ENCODE data around the gene MRPL51.
A peak's percentile ranks its signal among the peaks of the same experiment; 100 is the strongest.

Gene MRPL51

GRCh38 chr12:6492838-6493496 lies at the start of gene MRPL51:
TSS of gene MRPL51 (minus strand) at chr12:6493262. CDS start at chr12:6493136, 126 bp downstream.
- DNase-seq, result peak; percentile 84 to 95 (median 92)

- DNase-seq, result peak in 2 of 6 experiments; percentile 6 to 21
Observed at GRCh38 chr12:6542209-6543009, 49.3 kb upstream of the MRPL51 start.

GRCh38 chr12:6541371-6542165 lies 48.5 kb upstream of the MRPL51 start:
- no peak for DNase-seq

- DNase-seq, result peak; percentile 12 to 48 (median 32)
Observed at GRCh38 chr12:6540181-6540877, 47.3 kb upstream of the MRPL51 start.

- no peak for DNase-seq
Observed at GRCh38 chr12:6539707-6540134, 46.7 kb upstream of the MRPL51 start.

- DNase-seq, result no peak
Observed at GRCh38 chr12:6539314-6539682, 46.2 kb upstream of the MRPL51 start.

GRCh38 chr12:6538420-6539313 lies 45.6 kb upstream of the MRPL51 start:
- DNase-seq, result no peak

- DNase-seq, result peak; percentile 64 to 87 (median 76)
Observed at GRCh38 chr12:6537580-6538419, 44.7 kb upstream of the MRPL51 start.

GRCh38 chr12:6536894-6537579 lies 44.0 kb upstream of the MRPL51 start:
- DNase-seq, result peak in 1 of 6 experiments; percentile 34

- peak in 1 of 6 experiments; percentile 15 for DNase-seq
Observed at GRCh38 chr12:6535960-6536847, 43.1 kb upstream of the MRPL51 start.

- DNase-seq, result no peak
Observed at GRCh38 chr12:6535697-6535946, 42.6 kb upstream of the MRPL51 start.

GRCh38 chr12:6534945-6535696 lies 42.1 kb upstream of the MRPL51 start:
- peak; percentile 46 to 76 (median 66) for DNase-seq

GRCh38 chr12:6534695-6534944 lies 41.6 kb upstream of the MRPL51 start:
- no peak for DNase-seq

GRCh38 chr12:6533923-6534694 lies 41.0 kb upstream of the MRPL51 start, which contains the start of gene GAPDH:
TSS of gene GAPDH (plus strand) at chr12:6534517. CDS start at chr12:6534833, 316 bp downstream.
- peak; percentile 70 to 86 (median 78) for DNase-seq

GRCh38 chr12:6533653-6533922 lies 40.5 kb upstream of the MRPL51 start:
- peak in 1 of 6 experiments; percentile 20 for DNase-seq

GRCh38 chr12:6532927-6533652 lies 40.0 kb upstream of the MRPL51 start:
- peak in 3 of 6 experiments; percentile 13 to 44 (median 33) for DNase-seq
